ENCODE results near the gene GDI1.

- TF ChIP-seq ZBTB43 (CRISPR knock-in tag; IDR thresholded peaks at IDR 0.05), result no peak
- TF ChIP-seq CEBPB (tag; IDR thresholded peaks at IDR 0.05), result no peak
- TF ChIP-seq, protein P1, sequence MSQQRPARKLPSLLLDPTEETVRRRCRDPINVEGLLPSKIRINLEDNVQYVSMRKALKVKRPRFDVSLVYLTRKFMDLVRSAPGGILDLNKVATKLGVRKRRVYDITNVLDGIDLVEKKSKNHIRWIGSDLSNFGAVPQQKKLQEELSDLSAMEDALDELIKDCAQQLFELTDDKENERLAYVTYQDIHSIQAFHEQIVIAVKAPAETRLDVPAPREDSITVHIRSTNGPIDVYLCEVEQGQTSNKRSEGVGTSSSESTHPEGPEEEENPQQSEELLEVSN (IDR thresholded peaks at IDR 0.05; ENCODE audit: borderline replicate concordance in 1 of 2, extremely low read depth in 1 of 2, insufficient read depth in 1 of 2, insufficient read length in 1 of 2, low read depth in 1 of 2, low read length in 1 of 2, poor library complexity in 1 of 2, severe bottlenecking in 1 of 2), result no peak
- TF ChIP-seq SPI1 (IDR thresholded peaks at IDR 0.05; ENCODE audit: borderline replicate concordance, low read depth, low read length), result no peak
- no peak for TF ChIP-seq RNF2 (IDR thresholded peaks at IDR 0.05)
- TF ChIP-seq, protein P2, sequence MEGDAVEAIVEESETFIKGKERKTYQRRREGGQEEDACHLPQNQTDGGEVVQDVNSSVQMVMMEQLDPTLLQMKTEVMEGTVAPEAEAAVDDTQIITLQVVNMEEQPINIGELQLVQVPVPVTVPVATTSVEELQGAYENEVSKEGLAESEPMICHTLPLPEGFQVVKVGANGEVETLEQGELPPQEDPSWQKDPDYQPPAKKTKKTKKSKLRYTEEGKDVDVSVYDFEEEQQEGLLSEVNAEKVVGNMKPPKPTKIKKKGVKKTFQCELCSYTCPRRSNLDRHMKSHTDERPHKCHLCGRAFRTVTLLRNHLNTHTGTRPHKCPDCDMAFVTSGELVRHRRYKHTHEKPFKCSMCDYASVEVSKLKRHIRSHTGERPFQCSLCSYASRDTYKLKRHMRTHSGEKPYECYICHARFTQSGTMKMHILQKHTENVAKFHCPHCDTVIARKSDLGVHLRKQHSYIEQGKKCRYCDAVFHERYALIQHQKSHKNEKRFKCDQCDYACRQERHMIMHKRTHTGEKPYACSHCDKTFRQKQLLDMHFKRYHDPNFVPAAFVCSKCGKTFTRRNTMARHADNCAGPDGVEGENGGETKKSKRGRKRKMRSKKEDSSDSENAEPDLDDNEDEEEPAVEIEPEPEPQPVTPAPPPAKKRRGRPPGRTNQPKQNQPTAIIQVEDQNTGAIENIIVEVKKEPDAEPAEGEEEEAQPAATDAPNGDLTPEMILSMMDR (IDR thresholded peaks at IDR 0.05 in 2 of 3, conservative IDR thresholded peaks at IDR 0.05 in 1 of 3; ENCODE audit: insufficient read depth in 2 of 3, low read depth in 1 of 3, low read length in 3 of 3), result no peak
Observed at GRCh38 chrX:154431341-154431740, 5.6 kb upstream of the GDI1 start.
